ENCODE results near the gene CCSER1. TPM values are rescaled to one million over a fixed set of nuclear protein-coding genes. Genes with fewer than 3 reads are reported as not detected.

CCSER1 gene
- total and polyA plus RNA-seq, 2 donors (not counting 1 experiment from before 2014, with no cell fraction given) = under 0.01 TPM; not detected in 1

GRCh38 chr4:91256043-91256442, 1128.8 kb downstream of the CCSER1 start:
- TF ChIP-seq CTCF (conservative IDR thresholded peaks at IDR 0.05 in 1 of 2, IDR thresholded peaks at IDR 0.05 in 1 of 2; ENCODE audit: low read depth in 1 of 2, low read length in 2 of 2) (no peak), EZH2 (IDR thresholded peaks at IDR 0.05; ENCODE audit: low read length, missing control alignments) (no peak)
- H3K4me3 ChIP-seq (replicated peaks in 1 of 4; ENCODE audit: control extremely low read depth in 1 of 4, insufficient read depth in 1 of 4, low read depth in 3 of 4, low read length in 4 of 4) = no peak overlapping the region
- H3K27ac ChIP-seq (ENCODE audit: insufficient read depth, low read length) = no peak overlapping the region
- no peaks in the 10 kb centered on the region for H3K9me3 ChIP-seq (ENCODE audit: control insufficient read depth, insufficient read depth, low read depth, low read length)
- no peak overlapping the region for H3K4me2 ChIP-seq (ENCODE audit: extremely low read depth, insufficient read depth, low read length)
- no peaks in the 10 kb centered on the region for H3K36me3 ChIP-seq (ENCODE audit: control insufficient read depth, insufficient read depth, low read length)
- no peak for DNase-seq (ENCODE audit: low read depth in 2 of 2)
- H2AFZ ChIP-seq (ENCODE audit: low read length) = no peak overlapping the region
- no peaks in the 10 kb centered on the region for H3K27me3 ChIP-seq (ENCODE audit: control insufficient read depth, insufficient read depth, low read length)
- no peaks in the 10 kb centered on the region for H3K4me1 ChIP-seq (ENCODE audit: control insufficient read depth, extremely low read depth, insufficient read depth, low read length)
- no peaks in the 10 kb centered on the region for H4K20me1 ChIP-seq (ENCODE audit: control insufficient read depth, extremely low read depth, insufficient read depth, low read length)
- no peak overlapping the region for H3K9ac ChIP-seq (ENCODE audit: insufficient read depth, low read length)
- no peaks in the 10 kb centered on the region for H3K79me2 ChIP-seq (ENCODE audit: control insufficient read depth, insufficient read depth, low read length)

- no peak overlapping the region for H3K4me2 ChIP-seq (ENCODE audit: extremely low read depth, insufficient read depth, low read length)
- H3K36me3 ChIP-seq (ENCODE audit: control insufficient read depth, insufficient read depth, low read length) = no peaks in the 10 kb centered on the region
- no peaks in the 10 kb centered on the region for H3K27me3 ChIP-seq (ENCODE audit: control insufficient read depth, insufficient read depth, low read length)
- no peak overlapping the region for H2AFZ ChIP-seq (ENCODE audit: low read length)
- H3K4me1 ChIP-seq (ENCODE audit: control insufficient read depth, extremely low read depth, insufficient read depth, low read length) = no peaks in the 10 kb centered on the region
- H3K9ac ChIP-seq (ENCODE audit: insufficient read depth, low read length) = no peak overlapping the region
- H4K20me1 ChIP-seq (ENCODE audit: control insufficient read depth, extremely low read depth, insufficient read depth, low read length) = no peaks in the 10 kb centered on the region
- DNase-seq (ENCODE audit: low read depth in 2 of 2) = no peak
- no peak overlapping the region for H3K4me3 ChIP-seq (replicated peaks in 1 of 4; ENCODE audit: control extremely low read depth in 1 of 4, insufficient read depth in 1 of 4, low read depth in 3 of 4, low read length in 4 of 4)
- no peaks in the 10 kb centered on the region for H3K9me3 ChIP-seq (ENCODE audit: control insufficient read depth, insufficient read depth, low read depth, low read length)
- H3K79me2 ChIP-seq (ENCODE audit: control insufficient read depth, insufficient read depth, low read length) = no peaks in the 10 kb centered on the region
- TF ChIP-seq EZH2 (IDR thresholded peaks at IDR 0.05; ENCODE audit: low read length, missing control alignments) (no peak), CTCF (conservative IDR thresholded peaks at IDR 0.05 in 1 of 2, IDR thresholded peaks at IDR 0.05 in 1 of 2; ENCODE audit: low read depth in 1 of 2, low read length in 2 of 2) (no peak)
- no peak overlapping the region for H3K27ac ChIP-seq (ENCODE audit: insufficient read depth, low read length)
These were observed 1129.6 kb downstream of the CCSER1 start for GRCh38 chr4:91256751-91257150.

GRCh38 chr4:91257721-91258120, 1130.5 kb downstream of the CCSER1 start:
- Histone ChIP-seq H3K4me3 (replicated peaks in 1 of 4; ENCODE audit: control extremely low read depth in 1 of 4, insufficient read depth in 1 of 4, low read depth in 3 of 4, low read length in 4 of 4) (no peak overlapping the region), H3K27me3 (ENCODE audit: control insufficient read depth, insufficient read depth, low read length) (no peaks in the 10 kb centered on the region), H3K27ac (ENCODE audit: insufficient read depth, low read length) (no peak overlapping the region), H3K4me2 (ENCODE audit: extremely low read depth, insufficient read depth, low read length) (no peak overlapping the region), H3K9ac (ENCODE audit: insufficient read depth, low read length) (no peak overlapping the region), H2AFZ (ENCODE audit: low read length) (no peak overlapping the region), H3K36me3 (ENCODE audit: control insufficient read depth, insufficient read depth, low read length) (no peaks in the 10 kb centered on the region), H3K79me2 (ENCODE audit: control insufficient read depth, insufficient read depth, low read length) (no peaks in the 10 kb centered on the region), H3K4me1 (ENCODE audit: control insufficient read depth, extremely low read depth, insufficient read depth, low read length) (no peaks in the 10 kb centered on the region), H3K9me3 (ENCODE audit: control insufficient read depth, insufficient read depth, low read depth, low read length) (no peaks in the 10 kb centered on the region), H4K20me1 (ENCODE audit: control insufficient read depth, extremely low read depth, insufficient read depth, low read length) (no peaks in the 10 kb centered on the region)
- no peak for TF ChIP-seq EZH2 (IDR thresholded peaks at IDR 0.05; ENCODE audit: low read length, missing control alignments)
- no peak for TF ChIP-seq CTCF (conservative IDR thresholded peaks at IDR 0.05 in 1 of 2, IDR thresholded peaks at IDR 0.05 in 1 of 2; ENCODE audit: low read depth in 1 of 2, low read length in 2 of 2)
- DNase-seq (ENCODE audit: low read depth in 2 of 2) = no peak

Data from fibroblast of lung (primary cell).